PC-9 (cell line): Measurements from ENCODE around the gene CNPY4. TPM values are rescaled to one million over a fixed set of nuclear protein-coding genes. Genes with fewer than 3 reads are reported as not detected.

Experiments
- BruUV-seq: library from RNA; stranded (reverse); fragments of 400-500 nt; replicated peaks from 2 replicates; lab custom pipeline; 2021; lab: Mats Ljungman, UMichigan
- CTCF ChIA-PET: fragments of 300-600 bp; sonication (Branson Sonifier 250); formaldehyde crosslinking; loops from one replicate; lab custom pipeline; 2022; ENCODE audit warnings: antibody characterized with exemption; lab: Charles Lee
- POLR2A ChIA-PET: fragments of 300-600 bp; sonication (Branson Sonifier 250); formaldehyde crosslinking; loops from one replicate; lab custom pipeline; 2022; ENCODE audit warnings: antibody characterized with exemption; ENCODE audit not compliant: unreplicated experiment; lab: Charles Lee
- DNase-seq, 2 experiments: peaks; one replicate each; pipeline versions ENCODE4 v3.0.0 to v3.0.0-alpha.2; 2015 to 2022; ENCODE audit warnings: mixed read lengths in 1 of 2
- H2AFZ ChIP-seq: fragments of 200-600 bp; sonication (generic); 2 replicates; pipeline ENCODE4 v1.8.1; 2017; ENCODE audit warnings: antibody characterized with exemption
- H3F3A ChIP-seq: fragments of 200-600 bp; sonication (generic); 2 replicates; pipeline ENCODE4 v1.8.1; 2017; ENCODE audit warnings: antibody characterized with exemption, mild to moderate bottlenecking, low read depth; ENCODE audit not compliant: insufficient read depth
- H3K27ac ChIP-seq: fragments of 200-600 bp; sonication (generic); 2 replicates; pipeline ENCODE4 v1.6.1; 2016; ENCODE audit warnings: mixed run types
- H3K27me3 ChIP-seq: fragments of 200-600 bp; sonication (generic); 2 replicates; pipeline ENCODE4 v1.6.1; 2016; ENCODE audit warnings: low read depth, mixed run types; ENCODE audit not compliant: insufficient read depth
- H3K36me3 ChIP-seq: fragments of 200-600 bp; sonication (generic); 2 replicates; pipeline ENCODE4 v1.6.1; 2016; ENCODE audit warnings: low read depth, mixed run types
- H3K4me1 ChIP-seq: fragments of 200-600 bp; sonication (generic); replicated peaks from 2 replicates; pipeline ENCODE4 v1.6.1; 2016; ENCODE audit warnings: mixed run types; ENCODE audit not compliant: insufficient read depth
- H3K4me2 ChIP-seq: fragments of 200-600 bp; sonication (generic); 2 replicates; pipeline ENCODE4 v1.6.1; 2017; ENCODE audit warnings: mixed run types
- H3K4me3 ChIP-seq: fragments of 200-600 bp; sonication (generic); 2 replicates; pipeline ENCODE4 v1.6.1; 2016; ENCODE audit warnings: mixed run types
- H3K79me2 ChIP-seq: fragments of 200-600 bp; sonication (generic); 2 replicates; pipeline ENCODE4 v1.6.1; 2017; ENCODE audit warnings: low read depth, mixed run types
- H3K9me2 ChIP-seq: fragments of 200-600 bp; sonication (generic); 2 replicates; pipeline ENCODE4 v1.8.1; 2017; ENCODE audit warnings: mild to moderate bottlenecking; ENCODE audit not compliant: insufficient read depth
- H3K9me3 ChIP-seq: fragments of 200-600 bp; sonication (generic); 2 replicates; pipeline ENCODE4 v1.8.1; 2016; ENCODE audit warnings: low read depth; ENCODE audit not compliant: insufficient read depth
- H4K20me1 ChIP-seq: fragments of 200-600 bp; sonication (generic); 2 replicates; pipeline ENCODE4 v1.8.1; 2017; ENCODE audit not compliant: insufficient read depth
- EZH2 ChIP-seq: fragments of 200-600 bp; sonication (generic); IDR thresholded peaks from 2 replicates; pipeline ENCODE4 v1.8.0; 2017; ENCODE audit warnings: antibody characterized with exemption, low read depth
- intact Hi-C: fragments of 100-400 bp; cut with micrococcal nuclease; formaldehyde crosslinking; loops from one replicate; pipeline ENCODE4 v1.10.0; 2022; ENCODE audit not compliant: unreplicated experiment
- total RNA-seq: library from RNA; stranded (reverse); gene quantifications from 2 replicates; pipeline ENCODE4 v1.2.3, GENCODE V29; 2021
- TF ChIP-seq, protein P1 (sequence below): fragments of 200-600 bp; sonication (generic); conservative IDR thresholded peaks from 2 replicates; pipeline ENCODE4 v1.6.1; 2017; ENCODE audit warnings: mixed run types, antibody characterized with exemption, mild to moderate bottlenecking, moderate library complexity

The CNPY4 gene
- total RNA-seq, 1 experiment from 2014 or later = 10.3 TPM

DNA sequence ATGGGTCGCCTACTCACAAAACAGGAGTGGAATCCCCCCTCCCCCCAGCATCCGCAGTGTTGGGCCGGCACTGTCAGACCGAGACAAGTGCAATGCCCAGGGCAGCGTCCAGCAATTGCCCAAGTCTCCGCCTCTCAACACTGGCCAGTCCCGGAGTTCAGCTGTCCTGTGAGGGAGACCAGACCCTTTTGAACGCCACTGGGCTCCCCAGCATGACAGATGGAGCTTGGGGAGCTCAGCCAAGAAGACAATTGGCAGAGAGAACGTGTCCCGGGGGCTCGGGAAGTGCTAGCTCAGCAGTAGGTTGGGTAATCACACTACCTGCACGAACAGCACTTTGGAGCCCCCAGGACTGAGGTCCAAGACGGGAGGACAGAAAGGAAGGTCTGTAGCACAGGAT is 25.9 kb upstream of the CNPY4 start:
- ChIA-PET POLR2A (no interaction called here), CTCF (no interaction called here)
- Histone ChIP-seq H4K20me1 (peaks cover 22% of the 10 kb centered on the region; the same call in 1 of the 2 replicates), H3K4me1 (peaks cover 10% of the 10 kb centered on the region), H3F3A (peaks cover 91% of the 10 kb centered on the region), H3K36me3 (peaks cover 37% of the 10 kb centered on the region), H3K9me2 (no peaks in the 10 kb centered on the region), H3K79me2 (peaks cover 27% of the 10 kb centered on the region), H3K4me3 (no peak overlapping the region), H3K27ac (no peak overlapping the region), H3K4me2 (no peak overlapping the region), H3K9me3 (no peaks in the 10 kb centered on the region), H3K27me3 (no peaks in the 10 kb centered on the region), H2AFZ (no peak overlapping the region)
- intact Hi-C loops = no loop called here
- TF ChIP-seq EZH2 = no peak
- TF ChIP-seq, protein P1, sequence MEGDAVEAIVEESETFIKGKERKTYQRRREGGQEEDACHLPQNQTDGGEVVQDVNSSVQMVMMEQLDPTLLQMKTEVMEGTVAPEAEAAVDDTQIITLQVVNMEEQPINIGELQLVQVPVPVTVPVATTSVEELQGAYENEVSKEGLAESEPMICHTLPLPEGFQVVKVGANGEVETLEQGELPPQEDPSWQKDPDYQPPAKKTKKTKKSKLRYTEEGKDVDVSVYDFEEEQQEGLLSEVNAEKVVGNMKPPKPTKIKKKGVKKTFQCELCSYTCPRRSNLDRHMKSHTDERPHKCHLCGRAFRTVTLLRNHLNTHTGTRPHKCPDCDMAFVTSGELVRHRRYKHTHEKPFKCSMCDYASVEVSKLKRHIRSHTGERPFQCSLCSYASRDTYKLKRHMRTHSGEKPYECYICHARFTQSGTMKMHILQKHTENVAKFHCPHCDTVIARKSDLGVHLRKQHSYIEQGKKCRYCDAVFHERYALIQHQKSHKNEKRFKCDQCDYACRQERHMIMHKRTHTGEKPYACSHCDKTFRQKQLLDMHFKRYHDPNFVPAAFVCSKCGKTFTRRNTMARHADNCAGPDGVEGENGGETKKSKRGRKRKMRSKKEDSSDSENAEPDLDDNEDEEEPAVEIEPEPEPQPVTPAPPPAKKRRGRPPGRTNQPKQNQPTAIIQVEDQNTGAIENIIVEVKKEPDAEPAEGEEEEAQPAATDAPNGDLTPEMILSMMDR = no peak
- no TSS peak for BruUV-seq
- no peak for DNase-seq

DNA sequence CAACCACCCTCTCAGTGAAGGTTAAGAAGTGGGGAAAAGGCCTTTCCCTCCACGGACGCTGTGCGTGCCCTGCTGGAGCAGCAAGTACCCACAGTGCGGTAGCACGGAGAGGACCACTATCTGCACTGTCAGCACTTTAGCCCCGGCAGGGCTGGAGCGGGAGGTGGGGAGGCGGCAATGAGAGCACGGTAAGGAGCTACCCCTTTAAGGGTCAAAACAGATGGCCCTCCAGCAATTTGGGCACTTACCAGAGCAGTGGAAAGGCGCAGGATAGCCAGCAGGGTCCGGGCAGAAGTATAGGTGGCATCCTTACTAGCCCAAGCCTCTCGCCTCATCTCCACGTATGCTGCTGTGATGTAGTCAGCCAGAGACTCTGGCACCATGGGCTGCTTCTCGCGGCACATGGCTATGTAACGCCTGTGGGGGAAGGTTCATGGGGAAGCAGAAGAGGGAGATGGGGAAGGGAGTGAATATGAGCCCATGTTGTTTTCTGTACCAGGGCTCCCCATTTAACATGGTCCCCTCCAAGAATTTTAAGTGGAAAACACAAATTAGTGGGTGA is 25.4 kb upstream of the CNPY4 start:
- no peak overlapping the region for H2AFZ ChIP-seq
- TF ChIP-seq, protein P1 = no peak
- no peak for TF ChIP-seq EZH2
- BruUV-seq = no TSS peak
- peaks cover 22% of the 10 kb centered on the region; the same call in 1 of the 2 replicates for H4K20me1 ChIP-seq
- no peak overlapping the region for H3K4me2 ChIP-seq
- peaks cover 13% of the 10 kb centered on the region; the same call in 1 of the 2 replicates for H3K4me1 ChIP-seq
- ChIA-PET CTCF (no interaction called here), POLR2A (no interaction called here)
- DNase-seq = no peak
- H3F3A ChIP-seq = peaks cover 96% of the 10 kb centered on the region
- H3K4me3 ChIP-seq = no peak overlapping the region
- intact Hi-C loops = no loop called here
- peaks cover 32% of the 10 kb centered on the region for H3K79me2 ChIP-seq
- no peak overlapping the region for H3K27ac ChIP-seq
- no peaks in the 10 kb centered on the region for H3K9me2 ChIP-seq
- no peaks in the 10 kb centered on the region for H3K9me3 ChIP-seq
- peaks cover 42% of the 10 kb centered on the region for H3K36me3 ChIP-seq
- H3K27me3 ChIP-seq = no peaks in the 10 kb centered on the region

DNA sequence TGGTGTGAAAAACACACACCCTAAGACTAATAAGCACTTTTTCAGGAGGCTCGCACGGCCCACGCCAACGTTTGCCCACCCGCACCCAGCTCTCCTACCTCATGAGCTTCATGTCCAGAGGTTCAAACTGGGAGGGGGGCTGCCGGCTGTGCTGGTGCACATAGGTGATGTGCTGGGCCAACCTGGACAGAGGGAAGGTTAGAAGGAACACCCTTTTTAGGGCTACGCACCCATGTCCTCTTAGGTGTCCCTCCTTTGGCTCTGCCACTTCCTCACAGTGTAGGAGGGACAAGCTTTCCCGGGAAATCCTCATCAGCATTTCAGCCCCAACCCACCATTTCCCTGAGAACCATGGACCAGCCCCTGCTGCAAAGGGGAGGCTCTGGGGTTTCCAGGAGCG is 24.1 kb upstream of the CNPY4 start:
- Histone ChIP-seq H2AFZ (no peak overlapping the region), H3K36me3 (peaks cover 52% of the 10 kb centered on the region), H3K4me2 (no peak overlapping the region), H3K27ac (no peak overlapping the region), H3K9me2 (no peaks in the 10 kb centered on the region), H3F3A (peaks cover 96% of the 10 kb centered on the region), H3K27me3 (no peaks in the 10 kb centered on the region), H3K79me2 (peaks cover 38% of the 10 kb centered on the region), H4K20me1 (peaks cover 22% of the 10 kb centered on the region; the same call in 1 of the 2 replicates), H3K4me1 (peaks cover 12% of the 10 kb centered on the region; the same call in 1 of the 2 replicates), H3K9me3 (no peaks in the 10 kb centered on the region), H3K4me3 (no peak overlapping the region)
- DNase-seq = no peak
- TF ChIP-seq, protein P1 = no peak
- no peak for TF ChIP-seq EZH2
- CTCF ChIA-PET = no interaction called here
- POLR2A ChIA-PET = interaction anchor here (0.6 kb wide), 2 partner anchors 25 to 31 kb away, joined by 3 to 4 read pairs; no protein-coding TSS in a partner anchor
- BruUV-seq = no TSS peak
- intact Hi-C loops = no loop called here
